ENCODE data around the gene TMEM169. TPM values are rescaled to one million over a fixed set of nuclear protein-coding genes. Genes with fewer than 3 reads are reported as not detected.

Gene TMEM169
- total and polyA plus RNA-seq, 10 of the 15 experiments (the other 5 are each of a cell fraction or from before 2014, with no cell fraction given), result 0.23 to 3.2 (median 2.3) TPM

DNA sequence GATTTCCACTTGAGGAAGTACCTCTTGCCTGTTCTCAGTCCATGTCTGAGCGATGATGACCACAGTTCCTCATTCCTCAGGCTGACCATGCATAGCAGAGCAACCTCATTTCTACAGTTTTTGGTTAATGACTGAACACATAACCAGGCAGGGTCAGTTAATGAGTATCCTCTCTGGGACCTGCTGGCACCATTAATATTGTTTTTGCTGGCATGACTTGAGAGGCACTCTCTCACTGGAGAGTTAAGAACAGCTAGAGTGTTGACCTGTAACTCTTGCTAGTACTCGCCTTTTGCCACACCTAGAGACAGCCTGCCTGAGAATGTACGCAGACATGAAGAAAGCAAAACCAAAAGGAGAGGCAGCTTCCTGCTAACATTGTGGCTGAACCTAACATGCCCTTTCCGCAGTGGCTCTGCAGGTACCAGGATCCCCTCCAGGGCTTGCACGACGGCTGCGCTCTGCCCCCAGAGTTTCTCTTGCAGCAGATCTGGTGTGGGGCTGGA, 24.0 kb upstream of the TMEM169 start (continued):
- TF ChIP-seq, protein P1, sequence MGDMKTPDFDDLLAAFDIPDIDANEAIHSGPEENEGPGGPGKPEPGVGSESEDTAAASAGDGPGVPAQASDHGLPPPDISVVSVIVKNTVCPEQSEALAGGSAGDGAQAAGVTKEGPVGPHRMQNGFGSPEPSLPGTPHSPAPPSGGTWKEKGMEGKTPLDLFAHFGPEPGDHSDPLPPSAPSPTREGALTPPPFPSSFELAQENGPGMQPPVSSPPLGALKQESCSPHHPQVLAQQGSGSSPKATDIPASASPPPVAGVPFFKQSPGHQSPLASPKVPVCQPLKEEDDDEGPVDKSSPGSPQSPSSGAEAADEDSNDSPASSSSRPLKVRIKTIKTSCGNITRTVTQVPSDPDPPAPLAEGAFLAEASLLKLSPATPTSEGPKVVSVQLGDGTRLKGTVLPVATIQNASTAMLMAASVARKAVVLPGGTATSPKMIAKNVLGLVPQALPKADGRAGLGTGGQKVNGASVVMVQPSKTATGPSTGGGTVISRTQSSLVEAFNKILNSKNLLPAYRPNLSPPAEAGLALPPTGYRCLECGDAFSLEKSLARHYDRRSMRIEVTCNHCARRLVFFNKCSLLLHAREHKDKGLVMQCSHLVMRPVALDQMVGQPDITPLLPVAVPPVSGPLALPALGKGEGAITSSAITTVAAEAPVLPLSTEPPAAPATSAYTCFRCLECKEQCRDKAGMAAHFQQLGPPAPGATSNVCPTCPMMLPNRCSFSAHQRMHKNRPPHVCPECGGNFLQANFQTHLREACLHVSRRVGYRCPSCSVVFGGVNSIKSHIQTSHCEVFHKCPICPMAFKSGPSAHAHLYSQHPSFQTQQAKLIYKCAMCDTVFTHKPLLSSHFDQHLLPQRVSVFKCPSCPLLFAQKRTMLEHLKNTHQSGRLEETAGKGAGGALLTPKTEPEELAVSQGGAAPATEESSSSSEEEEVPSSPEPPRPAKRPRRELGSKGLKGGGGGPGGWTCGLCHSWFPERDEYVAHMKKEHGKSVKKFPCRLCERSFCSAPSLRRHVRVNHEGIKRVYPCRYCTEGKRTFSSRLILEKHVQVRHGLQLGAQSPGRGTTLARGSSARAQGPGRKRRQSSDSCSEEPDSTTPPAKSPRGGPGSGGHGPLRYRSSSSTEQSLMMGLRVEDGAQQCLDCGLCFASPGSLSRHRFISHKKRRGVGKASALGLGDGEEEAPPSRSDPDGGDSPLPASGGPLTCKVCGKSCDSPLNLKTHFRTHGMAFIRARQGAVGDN (IDR thresholded peaks at IDR 0.05), result peak; percentile 74
- TF ChIP-seq NR2F1 (conservative IDR thresholded peaks at IDR 0.05) (peak; percentile 75; the same call in 1 of the 2 replicates), HDAC2 (IDR thresholded peaks at IDR 0.05) (0 out of 2 replicates have a peak, but pooled peaks have one; percentile 5)
- TF ChIP-seq, protein P2, sequence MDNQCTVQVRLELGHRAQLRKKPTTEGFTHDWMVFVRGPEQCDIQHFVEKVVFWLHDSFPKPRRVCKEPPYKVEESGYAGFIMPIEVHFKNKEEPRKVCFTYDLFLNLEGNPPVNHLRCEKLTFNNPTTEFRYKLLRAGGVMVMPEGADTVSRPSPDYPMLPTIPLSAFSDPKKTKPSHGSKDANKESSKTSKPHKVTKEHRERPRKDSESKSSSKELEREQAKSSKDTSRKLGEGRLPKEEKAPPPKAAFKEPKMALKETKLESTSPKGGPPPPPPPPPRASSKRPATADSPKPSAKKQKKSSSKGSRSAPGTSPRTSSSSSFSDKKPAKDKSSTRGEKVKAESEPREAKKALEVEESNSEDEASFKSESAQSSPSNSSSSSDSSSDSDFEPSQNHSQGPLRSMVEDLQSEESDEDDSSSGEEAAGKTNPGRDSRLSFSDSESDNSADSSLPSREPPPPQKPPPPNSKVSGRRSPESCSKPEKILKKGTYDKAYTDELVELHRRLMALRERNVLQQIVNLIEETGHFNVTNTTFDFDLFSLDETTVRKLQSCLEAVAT (IDR thresholded peaks at IDR 0.05), result peak; percentile 73; the same call in 1 of the 2 replicates

DNA sequence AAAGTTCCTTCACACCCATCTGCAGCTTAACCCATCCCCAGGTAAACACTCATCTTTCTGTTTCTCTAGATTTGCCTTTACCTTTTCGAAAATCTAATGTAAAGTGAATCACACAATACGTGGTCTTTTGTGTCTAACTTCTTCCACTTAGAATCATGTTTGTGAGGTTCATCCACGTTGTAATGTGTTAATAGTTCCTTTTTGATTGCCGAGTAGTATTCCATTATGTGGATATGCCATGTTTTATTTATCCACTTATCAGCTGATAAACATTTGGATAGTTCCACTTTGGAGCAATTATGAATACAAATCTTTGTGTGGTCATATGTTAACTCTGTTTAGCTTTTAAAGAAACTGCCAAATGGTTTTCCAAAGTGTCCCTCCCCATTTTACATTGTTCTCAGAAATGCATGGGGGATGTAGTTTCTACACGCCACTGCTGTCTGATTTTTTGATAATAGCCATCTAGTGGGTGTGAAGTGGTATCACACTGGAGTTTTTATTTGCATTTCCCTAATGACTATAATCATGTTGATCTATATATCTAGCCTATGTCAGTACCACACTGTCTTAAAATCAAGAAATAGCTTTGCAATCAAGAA, 22.4 kb upstream of the TMEM169 start:
- no peak overlapping the region for H3K9ac ChIP-seq (ENCODE audit: control insufficient read depth, insufficient read depth, low read length)
- H3K27ac ChIP-seq (ENCODE audit: control insufficient read depth, insufficient read depth), result no peak overlapping the region
- H3K36me3 ChIP-seq (ENCODE audit: control insufficient read depth in 2 of 2, insufficient read depth in 2 of 2, low read length in 1 of 2), result 0 out of 4 replicates have a peak, but pooled peaks cover 0 to 6% of the 10 kb centered on the region in 2 experiments
- WGBS (ENCODE audit: insufficient coverage, insufficient replicate concordance, low lambda C conversion rate, missing lambda C conversion rate), result 96% methylated on average over 5 of the region's 5 CpGs
- H2AFZ ChIP-seq (ENCODE audit: control insufficient read depth, low read depth, low read length), result no peak overlapping the region
- H3K4me1 ChIP-seq (ENCODE audit: control insufficient read depth, insufficient read depth, low read length), result peaks cover 24% of the 10 kb centered on the region
- no TSS peak for BruUV-seq (replicated peaks)
- ChIA-PET POLR2A (interaction anchor here (0.5 to 2.5 kb wide), 11 partner anchors 10 to 592 kb away, joined by 3 to 8 read pairs (median 4); partner anchors contain the start of gene XRCC5), RAD21 (ENCODE audit: unreplicated experiment) (interaction anchor here (0.9 to 5.2 kb wide), 10 partner anchors 15 to 608 kb away, joined by 3 to 34 read pairs (median 6); partner anchors contain the start of genes PECR, TMEM169 and XRCC5), SMC1A (ENCODE audit: uncharacterized antibody, unreplicated experiment) (interaction anchor here (0.9 to 6.2 kb wide), 20 partner anchors 10 to 107 kb away, joined by 3 to 59 read pairs (median 6); partner anchors contain the start of genes PECR, TMEM169 and XRCC5), CTCF (interaction anchor here (0.9 to 6.2 kb wide), 18 partner anchors 9 to 107 kb away, joined by 4 to 89 read pairs (median 6); partner anchors contain the start of genes PECR, TMEM169 and XRCC5)
- no peak for FAIRE-seq
- no peak overlapping the region for H3K4me3 ChIP-seq
- in situ Hi-C loops (cut with MboI), result no loop called here
- H3K4me2 ChIP-seq (ENCODE audit: control insufficient read depth, insufficient read depth), result no peak overlapping the region
- H3K79me2 ChIP-seq (ENCODE audit: control insufficient read depth, insufficient read depth, low read length), result no peaks in the 10 kb centered on the region
- no peaks in the 10 kb centered on the region; the same call in 2 of the 3 replicates for H3K9me3 ChIP-seq (replicated peaks; ENCODE audit: control insufficient read depth, insufficient read depth, low read length)
- no peaks in the 10 kb centered on the region for H4K20me1 ChIP-seq (ENCODE audit: control insufficient read depth, insufficient read depth)
- ATAC-seq, result no peak
- no peak for DNase-seq (ENCODE audit: low read depth, low spot score)
- intact Hi-C loops (cut with micrococcal nuclease; ENCODE audit: unreplicated experiment), result no loop called here
- no peaks in the 10 kb centered on the region for H3K27me3 ChIP-seq (replicated peaks in 1 of 2; ENCODE audit: control insufficient read depth in 2 of 2, insufficient read depth in 2 of 2, low read length in 1 of 2)
- TF ChIP-seq ZNF217 (IDR thresholded peaks at IDR 0.05) (peak; percentile 40; the same call in 1 of the 2 replicates), ZNF384 (IDR thresholded peaks at IDR 0.05; ENCODE audit: borderline replicate concordance, low read depth, low read length) (no peak), SMARCA5 (IDR thresholded peaks at IDR 0.05) (peak; percentile 64), ZNF24 (IDR thresholded peaks at IDR 0.05) (no peak), ASH2L (IDR thresholded peaks at IDR 0.05; ENCODE audit: borderline replicate concordance, low read depth) (no peak), SMC3 (IDR thresholded peaks at IDR 0.05; ENCODE audit: borderline replicate concordance, low read length) (0 out of 2 replicates have a peak, but pooled peaks have one; percentile 11), IKZF2 (IDR thresholded peaks at IDR 0.05) (0 out of 4 replicates have a peak, but pooled peaks of 1 of the 2 experiments have one; percentile 23), CBX5 (IDR thresholded peaks at IDR 0.05; ENCODE audit: low read depth) (no peak), SIN3A (IDR thresholded peaks at IDR 0.05; ENCODE audit: low read depth, low read length) (no peak)
- TF ChIP-seq, protein P3, sequence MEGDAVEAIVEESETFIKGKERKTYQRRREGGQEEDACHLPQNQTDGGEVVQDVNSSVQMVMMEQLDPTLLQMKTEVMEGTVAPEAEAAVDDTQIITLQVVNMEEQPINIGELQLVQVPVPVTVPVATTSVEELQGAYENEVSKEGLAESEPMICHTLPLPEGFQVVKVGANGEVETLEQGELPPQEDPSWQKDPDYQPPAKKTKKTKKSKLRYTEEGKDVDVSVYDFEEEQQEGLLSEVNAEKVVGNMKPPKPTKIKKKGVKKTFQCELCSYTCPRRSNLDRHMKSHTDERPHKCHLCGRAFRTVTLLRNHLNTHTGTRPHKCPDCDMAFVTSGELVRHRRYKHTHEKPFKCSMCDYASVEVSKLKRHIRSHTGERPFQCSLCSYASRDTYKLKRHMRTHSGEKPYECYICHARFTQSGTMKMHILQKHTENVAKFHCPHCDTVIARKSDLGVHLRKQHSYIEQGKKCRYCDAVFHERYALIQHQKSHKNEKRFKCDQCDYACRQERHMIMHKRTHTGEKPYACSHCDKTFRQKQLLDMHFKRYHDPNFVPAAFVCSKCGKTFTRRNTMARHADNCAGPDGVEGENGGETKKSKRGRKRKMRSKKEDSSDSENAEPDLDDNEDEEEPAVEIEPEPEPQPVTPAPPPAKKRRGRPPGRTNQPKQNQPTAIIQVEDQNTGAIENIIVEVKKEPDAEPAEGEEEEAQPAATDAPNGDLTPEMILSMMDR (IDR thresholded peaks at IDR 0.05 in 2 of 3, conservative IDR thresholded peaks at IDR 0.05 in 1 of 3; ENCODE audit: control insufficient read depth in 2 of 3, extremely low read depth in 1 of 3, insufficient read depth in 1 of 3, low read depth in 3 of 3, low read length in 3 of 3), result peak in 2 of 3 experiments; percentile 16 to 40; a peak in 2 of 6 replicates
